Activated T-helper 1 cell treated with anti-CD3 and anti-CD28 coated beads, Interleukin-12 subunit alpha, Interleukin-12 subunit beta, Interleukin-2, Interleukin-4 antibody, amounts not matched to agents 30 ng/mL and 10 ng/mL and 1 ng/mL, durations not matched to agents 14 hours and 24 hours and 36 hours (primary cell): ENCODE results near the gene SLC5A4. TPM values are rescaled to one million over a fixed set of nuclear protein-coding genes. Genes with fewer than 3 reads are reported as not detected.
"Not testable (repeated sequence)": the region's sequence is repeated elsewhere in the genome, so short reads cannot be mapped to it uniquely, and the experiment has no call there.

Source experiments
- DNase-seq: peaks from one replicate; pipeline ENCODE4 v3.0.0; 2021; ENCODE audit warnings: low spot score
- H3K27ac Mint-ChIP-seq: one replicate; pipeline ENCODE4 v1.8.0; 2021; ENCODE audit warnings: mild to moderate bottlenecking, mixed read lengths
- H3K27me3 Mint-ChIP-seq: one replicate; pipeline ENCODE4 v1.8.0; 2022; ENCODE audit warnings: mild to moderate bottlenecking, moderate library complexity, mixed read lengths; ENCODE audit not compliant: insufficient read depth
- H3K36me3 Mint-ChIP-seq: one replicate; pipeline ENCODE4 v1.8.0; 2021; ENCODE audit warnings: low read depth, mixed read lengths
- H3K4me1 Mint-ChIP-seq: one replicate; pipeline ENCODE4 v1.8.0; 2021; ENCODE audit warnings: low read depth, mixed read lengths
- H3K4me3 Mint-ChIP-seq: one replicate; pipeline ENCODE4 v1.8.0; 2021; ENCODE audit warnings: mild to moderate bottlenecking, moderate library complexity, mixed read lengths
- H3K9me3 Mint-ChIP-seq: one replicate; pipeline ENCODE4 v1.8.0; 2021; ENCODE audit warnings: mixed read lengths
- intact Hi-C: fragments of 100-400 bp; cut with micrococcal nuclease; formaldehyde crosslinking; loops from one replicate; pipeline ENCODE4 v1.15.1; 2024
- total RNA-seq: library from RNA; stranded (reverse); gene quantifications from 2 replicates; pipeline ENCODE4 v1.2.3, GENCODE V29; 2022

The SLC5A4 gene
- total RNA-seq = not detected in 2 replicates

DNA sequence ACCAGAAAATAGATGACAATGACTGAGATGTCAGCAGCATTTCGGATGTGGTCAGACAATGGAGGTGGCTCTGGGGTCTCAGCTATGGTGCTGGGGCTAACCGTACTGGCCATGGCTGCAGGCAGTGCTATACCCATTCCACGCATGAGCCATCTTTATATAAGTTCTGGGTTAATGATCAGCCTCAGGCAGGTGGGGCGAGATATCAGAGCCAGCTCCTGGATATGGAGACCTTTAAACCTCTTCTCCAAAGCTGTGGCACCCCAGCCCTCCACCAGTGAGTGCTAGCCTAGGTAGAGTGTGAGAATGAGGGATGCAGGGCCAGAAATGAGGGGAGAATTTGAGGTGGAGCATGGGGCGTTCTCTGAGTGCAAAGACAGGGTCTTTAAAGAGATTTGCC is at the start of gene SLC5A4:
TSS of gene SLC5A4 (minus strand) at position 131 of the 400 bp plus-strand sequence. CDS start at position 113, 18 bp downstream.
- Mint-ChIP-seq H3K4me1 (no peaks in the 10 kb centered on the region), H3K4me3 (no peak within 1 kb of the TSS), H3K27me3 (peaks cover 18% of the 10 kb centered on the region), H3K36me3 (no peaks in the 10 kb centered on the region), H3K9me3 (no peaks in the 10 kb centered on the region), H3K27ac (no peak within 1 kb of the TSS)
- intact Hi-C loops = no loop called here
- DNase-seq = no peak

DNA sequence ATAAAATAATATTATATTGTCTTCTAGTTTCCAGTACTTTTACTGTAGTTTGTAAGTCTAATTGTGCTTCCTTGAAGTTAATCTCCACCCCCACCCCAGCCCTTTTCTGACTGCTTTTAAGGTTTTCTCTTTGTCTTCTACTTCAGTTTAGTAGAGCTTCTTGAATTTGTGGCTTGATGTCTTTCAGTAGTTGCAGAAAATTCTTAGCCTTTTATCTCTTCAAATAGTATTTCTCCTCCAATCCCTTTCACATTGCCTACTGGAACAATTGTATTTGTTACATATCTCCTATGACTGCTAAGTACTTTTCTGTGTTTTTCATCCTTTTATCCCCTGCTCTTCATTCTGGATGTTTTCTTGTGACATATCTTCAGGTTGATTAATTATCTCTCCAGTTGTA is 38.8 kb upstream of the SLC5A4 start:
- peaks cover 14% of the 10 kb centered on the region for H3K27me3 Mint-ChIP-seq
- DNase-seq, H3K27ac Mint-ChIP-seq, intact Hi-C loops, H3K36me3 Mint-ChIP-seq, H3K9me3 Mint-ChIP-seq, H3K4me1 Mint-ChIP-seq, H3K4me3 Mint-ChIP-seq: not testable (repeated sequence)

GRCh38 chr22:32286290-32286840 is 31.2 kb upstream of the SLC5A4 start:
- Mint-ChIP-seq H3K27ac (no peak overlapping the region), H3K36me3 (no peaks in the 10 kb centered on the region), H3K4me3 (no peak overlapping the region), H3K27me3 (peaks cover 8% of the 10 kb centered on the region), H3K9me3 (no peaks in the 10 kb centered on the region), H3K4me1 (no peaks in the 10 kb centered on the region)
- intact Hi-C loops = no loop called here
- DNase-seq = no peak

DNA sequence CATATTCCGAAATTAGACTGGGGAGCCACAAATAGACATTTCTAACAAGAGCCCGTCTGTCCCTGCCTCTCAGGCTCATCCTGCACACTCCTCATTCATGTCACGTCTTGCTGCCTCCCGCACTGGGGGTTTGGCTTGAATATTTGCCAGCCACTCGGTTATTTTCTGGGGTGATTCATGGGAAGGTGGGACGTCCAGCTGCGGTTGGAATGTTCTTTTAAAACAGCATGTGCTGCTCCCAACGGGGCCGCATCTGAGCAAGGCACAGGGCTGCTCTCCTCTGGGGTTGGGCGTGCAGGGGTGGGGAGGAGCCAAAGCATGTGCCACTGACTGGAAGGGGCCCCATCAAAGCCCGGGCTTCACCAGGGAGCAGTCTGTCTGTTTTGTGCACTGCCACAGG is 25.9 kb upstream of the SLC5A4 start:
- no peaks in the 10 kb centered on the region for H3K9me3 Mint-ChIP-seq
- H3K27me3 Mint-ChIP-seq = peaks cover 14% of the 10 kb centered on the region

DNA sequence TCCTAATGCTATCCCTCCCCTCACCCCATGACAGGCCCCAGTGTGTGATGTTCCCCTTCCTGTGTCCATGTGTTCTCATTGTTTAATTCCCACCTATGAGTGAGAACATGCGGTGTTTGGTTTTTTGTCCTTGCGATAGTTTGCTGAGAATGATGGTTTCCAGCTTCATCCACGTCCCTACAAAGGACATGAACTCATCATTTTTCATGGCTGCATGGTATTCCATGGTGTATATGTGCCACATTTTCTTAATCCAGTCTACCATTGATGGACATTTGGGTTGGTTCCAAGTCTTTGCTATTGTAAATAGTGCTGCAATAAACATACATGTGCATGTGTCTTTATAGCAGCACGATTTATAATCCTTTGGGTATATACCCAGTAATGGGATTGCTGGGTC is 20.2 kb upstream of the SLC5A4 start:
- H3K9me3 Mint-ChIP-seq, H3K27ac Mint-ChIP-seq, H3K4me3 Mint-ChIP-seq: not testable (repeated sequence)

More for the DNA sequence above, 25.9 kb upstream of the SLC5A4 start:
- H3K27ac Mint-ChIP-seq = no peak overlapping the region
- intact Hi-C loops = no loop called here
- H3K36me3 Mint-ChIP-seq = no peaks in the 10 kb centered on the region
- DNase-seq = no peak
- no peak overlapping the region for H3K4me3 Mint-ChIP-seq
- H3K4me1 Mint-ChIP-seq = no peaks in the 10 kb centered on the region

GRCh38 chr22:32271389-32271788 is 16.2 kb upstream of the SLC5A4 start:
- Mint-ChIP-seq H3K4me1 (peaks cover 2% of the 10 kb centered on the region), H3K36me3 (no peaks in the 10 kb centered on the region), H3K4me3 (no peak overlapping the region), H3K9me3 (no peaks in the 10 kb centered on the region), H3K27me3 (peaks cover 2% of the 10 kb centered on the region), H3K27ac (no peak overlapping the region)
- intact Hi-C loops = no loop called here
- DNase-seq = no peak

More for the DNA sequence above, 20.2 kb upstream of the SLC5A4 start:
- H3K36me3 Mint-ChIP-seq, DNase-seq, H3K27me3 Mint-ChIP-seq, intact Hi-C loops, H3K4me1 Mint-ChIP-seq: not testable (repeated sequence)

GRCh38 chr22:32270641-32271369 is 15.7 kb upstream of the SLC5A4 start:
- peaks cover 8% of the 10 kb centered on the region for H3K4me1 Mint-ChIP-seq
- no peak overlapping the region for H3K27ac Mint-ChIP-seq
- no peaks in the 10 kb centered on the region for H3K9me3 Mint-ChIP-seq
- no peaks in the 10 kb centered on the region for H3K36me3 Mint-ChIP-seq
- H3K27me3 Mint-ChIP-seq = peaks cover 2% of the 10 kb centered on the region
- no peak for DNase-seq
- H3K4me3 Mint-ChIP-seq = no peak overlapping the region
- intact Hi-C loops = no loop called here

DNA sequence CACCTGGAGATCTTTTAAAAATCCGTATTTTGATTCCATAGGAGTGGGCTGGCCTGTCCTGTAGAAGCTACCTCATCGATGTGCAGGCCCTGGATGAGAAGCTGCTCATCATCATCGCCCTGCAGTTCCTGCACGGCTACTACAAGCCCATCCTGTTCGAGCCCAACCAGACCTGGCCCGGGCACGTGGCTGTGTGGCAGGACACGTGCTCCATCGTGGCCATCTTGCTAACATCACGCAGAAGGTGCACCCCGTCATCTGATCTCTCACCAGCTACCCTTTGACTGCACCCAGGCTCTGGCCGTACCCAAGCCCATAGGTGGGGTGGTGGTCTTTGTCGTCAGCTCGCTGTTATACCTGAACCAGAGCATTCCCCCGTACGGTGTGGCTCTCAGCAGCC is 14.2 kb upstream of the SLC5A4 start:
- no peak overlapping the region for H3K4me3 Mint-ChIP-seq
- intact Hi-C loops = loop anchor here (10.0 kb wide), 1 partner anchor 605 kb away; the partner anchor contains the start of gene PISD
- no peak overlapping the region for H3K27ac Mint-ChIP-seq

DNA sequence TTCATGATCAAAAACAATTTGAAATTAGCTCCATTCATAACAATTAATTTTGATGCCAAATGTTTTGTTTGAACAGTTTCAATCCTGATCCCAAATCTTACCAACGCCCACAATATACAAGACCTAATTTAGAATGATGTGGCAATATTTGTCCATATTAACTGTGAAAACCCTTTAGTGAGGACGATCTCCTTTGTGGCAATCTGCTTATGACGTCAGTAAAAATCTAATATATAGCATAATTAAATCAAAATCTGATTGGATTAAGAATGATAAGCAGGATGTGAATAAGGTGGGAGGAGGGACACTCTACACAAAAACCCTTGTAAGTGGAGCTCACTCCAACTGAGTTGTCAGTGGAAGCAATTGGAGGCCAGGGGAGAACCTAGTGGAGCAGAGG is 11.9 kb upstream of the SLC5A4 start:
- Mint-ChIP-seq H3K27ac (no peak overlapping the region), H3K27me3 (peaks cover 2% of the 10 kb centered on the region), H3K36me3 (no peaks in the 10 kb centered on the region), H3K4me1 (peaks cover 10% of the 10 kb centered on the region), H3K4me3 (no peak overlapping the region), H3K9me3 (no peaks in the 10 kb centered on the region)
- intact Hi-C loops = loop anchor here (10.0 kb wide), 1 partner anchor 602 kb away; the partner anchor contains the start of gene PISD
- DNase-seq = no peak

More for the DNA sequence above, 14.2 kb upstream of the SLC5A4 start:
- Mint-ChIP-seq H3K36me3 (no peaks in the 10 kb centered on the region), H3K27me3 (peaks cover 2% of the 10 kb centered on the region), H3K4me1 (peaks cover 10% of the 10 kb centered on the region), H3K9me3 (no peaks in the 10 kb centered on the region)
- no peak for DNase-seq

DNA sequence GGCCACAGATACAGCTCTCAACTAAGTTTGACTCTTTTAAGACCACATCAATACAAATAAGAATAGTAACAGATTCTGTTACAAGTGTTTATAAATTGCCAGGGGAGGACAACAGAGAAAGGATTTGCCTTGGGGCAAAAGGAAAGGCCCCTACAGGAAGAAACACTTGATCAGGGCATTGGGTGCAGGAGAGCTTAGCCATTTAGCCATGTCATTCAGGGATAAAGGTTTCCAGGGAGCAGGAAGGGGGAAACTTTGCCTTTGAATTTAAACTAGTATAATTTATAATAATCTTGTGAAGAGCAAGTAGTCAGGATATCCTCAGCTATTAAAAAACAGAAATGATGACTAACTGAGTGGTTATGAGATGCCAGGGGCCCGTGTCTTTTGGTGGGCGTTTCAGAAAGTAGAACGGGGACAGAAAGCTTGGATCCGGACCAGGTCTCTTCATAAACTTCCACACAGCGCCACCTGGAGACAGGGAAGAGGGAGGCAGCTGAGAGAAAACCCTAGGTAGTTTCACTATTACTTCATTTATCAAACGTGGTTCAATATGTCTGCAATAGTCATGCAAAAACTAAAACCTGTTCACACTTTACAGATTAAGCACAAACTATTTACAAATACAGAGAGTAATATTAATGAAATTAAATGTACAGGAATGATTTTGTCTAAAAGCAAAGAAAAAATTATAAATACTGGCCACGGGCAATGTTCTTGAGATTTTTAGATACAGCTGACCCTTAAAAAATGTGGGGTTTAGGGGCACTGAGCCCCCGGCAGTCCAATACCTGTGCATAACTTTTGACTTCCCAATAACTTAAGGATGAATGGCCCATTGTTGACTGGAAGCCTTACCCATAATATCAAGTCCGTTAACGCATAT is 11.0 kb upstream of the SLC5A4 start:
- Mint-ChIP-seq H3K36me3 (no peaks in the 10 kb centered on the region), H3K4me1 (peaks cover 10% of the 10 kb centered on the region), H3K27ac (no peak overlapping the region), H3K27me3 (peaks cover 2% of the 10 kb centered on the region), H3K4me3 (no peak overlapping the region), H3K9me3 (no peaks in the 10 kb centered on the region)
- DNase-seq = peak; percentile 33
- intact Hi-C loops = loop anchor here (1.0 to 10.0 kb wide), 5 partner anchors 128 to 601 kb away; partner anchors contain the start of gene PISD

DNA sequence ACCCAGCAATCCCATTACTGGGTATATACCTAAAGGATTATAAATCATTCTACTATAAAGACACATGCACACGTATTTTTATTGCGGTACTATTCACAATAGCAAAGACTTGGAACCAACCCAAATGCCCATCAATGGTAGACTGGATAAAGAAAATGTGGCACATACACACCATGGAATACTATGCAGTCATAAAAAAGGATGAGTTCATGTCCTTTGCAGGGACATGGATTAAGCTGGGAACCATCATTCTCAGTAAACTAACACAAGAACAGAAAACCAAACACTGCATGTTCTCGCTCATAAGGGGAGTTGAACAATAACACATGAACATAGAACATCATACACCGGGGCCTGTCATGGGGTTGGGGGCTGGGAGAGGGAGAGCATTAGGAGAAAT is 8.5 kb upstream of the SLC5A4 start:
- H3K4me3 Mint-ChIP-seq, DNase-seq, H3K4me1 Mint-ChIP-seq: not testable (repeated sequence)

DNA sequence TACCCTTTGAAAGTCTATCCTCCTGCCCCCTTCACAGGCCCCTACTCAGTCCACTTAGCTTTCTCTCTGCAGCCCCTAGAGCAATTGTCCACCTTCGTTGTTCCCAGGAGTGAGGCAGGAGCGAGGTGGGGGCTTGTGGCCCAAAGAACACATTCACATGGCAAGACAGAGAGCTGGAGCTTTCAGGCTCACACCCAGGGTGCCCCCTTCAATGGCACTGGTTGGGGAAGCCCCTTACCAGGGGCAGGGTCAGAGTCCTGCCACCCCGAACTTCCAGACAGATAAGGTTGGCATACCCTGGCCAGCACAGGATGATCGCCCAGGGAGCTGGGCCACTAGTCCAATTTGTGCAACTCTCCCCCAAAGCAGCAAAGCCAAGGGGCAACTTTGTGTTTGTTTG is 6.2 kb upstream of the SLC5A4 start:
- H3K36me3 Mint-ChIP-seq = no peaks in the 10 kb centered on the region
- H3K9me3 Mint-ChIP-seq = no peaks in the 10 kb centered on the region
- no peak overlapping the region for H3K27ac Mint-ChIP-seq
- H3K4me3 Mint-ChIP-seq = no peak overlapping the region
- intact Hi-C loops = loop anchor here (10.0 kb wide), 1 partner anchor 597 kb away; the partner anchor contains the start of gene PISD
- no peak for DNase-seq
- peaks cover 7% of the 10 kb centered on the region for H3K4me1 Mint-ChIP-seq
- peaks cover 14% of the 10 kb centered on the region for H3K27me3 Mint-ChIP-seq

More for the DNA sequence above, 8.5 kb upstream of the SLC5A4 start:
- intact Hi-C loops = loop anchor here (10.0 kb wide), 1 partner anchor 599 kb away; the partner anchor contains the start of gene PISD
- H3K27me3 Mint-ChIP-seq, H3K36me3 Mint-ChIP-seq, H3K9me3 Mint-ChIP-seq, H3K27ac Mint-ChIP-seq: not testable (repeated sequence)
